Chondrocyte (in vitro differentiated cells): ENCODE results near the gene FKBP8. TPM values are rescaled to one million over a fixed set of nuclear protein-coding genes. Genes with fewer than 3 reads are reported as not detected.
"Not testable (repeated sequence)": the region's sequence is repeated elsewhere in the genome, so short reads cannot be mapped to it uniquely, and the experiment has no call there.

ENCODE experiments used
- DNase-seq: peaks from one replicate; pipeline ENCODE4 v3.0.0; 2021; ENCODE audit warnings: mixed read lengths, low spot score
- H3K27ac Mint-ChIP-seq: one replicate; pipeline ENCODE4 v1.8.0; 2021; ENCODE audit warnings: mild to moderate bottlenecking, moderate library complexity, mixed read lengths; ENCODE audit not compliant: unreplicated experiment
- H3K27me3 Mint-ChIP-seq: 2 replicates; pipeline ENCODE4 v1.8.0; 2021; ENCODE audit warnings: low read depth, mixed read lengths
- H3K36me3 Mint-ChIP-seq: 2 replicates; pipeline ENCODE4 v1.8.0; 2021; ENCODE audit warnings: low read depth, mixed read lengths
- H3K4me1 Mint-ChIP-seq: 2 replicates; pipeline ENCODE4 v1.8.0; 2021; ENCODE audit warnings: low read depth, mild to moderate bottlenecking, mixed read lengths
- H3K4me3 Mint-ChIP-seq: one replicate; pipeline ENCODE4 v1.8.0; 2021; ENCODE audit warnings: mild to moderate bottlenecking, moderate library complexity, mixed read lengths; ENCODE audit not compliant: unreplicated experiment
- H3K9me3 Mint-ChIP-seq: 2 replicates; pipeline ENCODE4 v1.8.0; 2021; ENCODE audit warnings: low read depth, mixed read lengths
- long read RNA-seq: library from polyadenylated mRNA; stranded (forward); transcript quantifications from one replicate; pipeline ENCODE4 v2.0.0, GENCODE V29; 2021
- total RNA-seq: library from RNA; stranded (reverse); gene quantifications from 3 replicates; pipeline ENCODE4 v1.2.1, GENCODE V29; 2021
- TF ChIP-seq, protein P1 (sequence below): fragments of 200-600 bp; sonication (generic); IDR thresholded peaks from 2 replicates; pipeline ENCODE4 v1.5.0; 2021; ENCODE audit warnings: antibody characterized with exemption, mild to moderate bottlenecking, moderate library complexity

FKBP8 gene
- total RNA-seq: 168 to 192 TPM (median 190 TPM) in 3 replicates
- long read RNA-seq, transcript FKBP8-209 (9 exons, 1,781 nt): minor isoform, 7 of 438 reads
- long read RNA-seq, transcript FKBP8-213 (9 exons, 1,849 nt): major isoform, 265 of 438 reads
- long read RNA-seq, transcript FKBP8-201 (9 exons, 1,710 nt): minor isoform, 117 of 438 reads
- long read RNA-seq, partial matches to known transcripts: 19 of 438 reads
- long read RNA-seq, other reads (novel, unspliced or antisense): 28 of 438 reads

DNA sequence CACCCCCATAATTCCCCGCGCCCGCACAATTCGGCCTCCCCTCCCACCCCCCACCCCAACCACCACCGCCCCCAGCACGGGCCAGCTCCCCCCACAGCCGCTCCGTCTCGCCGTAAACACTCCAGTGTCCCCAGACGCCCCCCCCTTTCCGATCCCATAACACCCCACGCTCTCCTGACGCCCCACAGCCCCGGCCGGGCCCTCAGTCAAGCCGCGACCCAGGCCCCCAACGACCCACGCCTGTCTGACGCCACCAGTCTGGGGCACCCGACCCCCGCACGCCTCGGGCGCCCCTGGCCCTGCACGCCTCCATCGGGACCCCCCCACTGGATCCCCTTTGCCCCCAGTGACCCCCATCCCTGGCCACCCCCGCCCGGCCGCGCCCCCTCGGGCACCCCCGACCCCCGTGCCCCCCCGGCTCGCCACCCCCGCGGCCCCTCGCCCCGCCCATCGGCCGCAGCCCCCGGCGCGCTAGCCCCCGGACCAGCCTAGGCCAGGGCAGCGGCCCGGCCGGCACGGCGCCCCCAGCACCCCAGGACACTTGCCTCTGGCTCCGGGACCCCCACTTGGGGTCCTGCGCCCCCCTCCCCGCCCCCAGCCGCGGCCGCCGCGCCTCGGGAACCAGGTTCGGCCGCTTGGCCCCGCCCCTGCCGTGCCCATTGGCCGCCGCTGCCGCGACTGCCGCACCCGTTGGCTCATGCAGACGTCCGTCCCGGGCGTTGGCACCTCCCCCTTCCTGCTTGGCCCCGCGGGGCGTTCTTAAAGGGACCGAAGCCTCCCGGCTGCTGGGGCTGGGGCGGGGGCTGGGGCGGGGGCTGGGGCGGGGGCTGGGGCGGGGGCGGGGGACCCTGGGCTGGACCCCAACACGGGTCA is at the start of gene FKBP8:
FKBP8 (minus strand) TSS at position 633 of the 873 bp plus-strand sequence. CDS start 1,603 bp downstream, outside the sequence.
- peak; percentile 96 for DNase-seq

DNA sequence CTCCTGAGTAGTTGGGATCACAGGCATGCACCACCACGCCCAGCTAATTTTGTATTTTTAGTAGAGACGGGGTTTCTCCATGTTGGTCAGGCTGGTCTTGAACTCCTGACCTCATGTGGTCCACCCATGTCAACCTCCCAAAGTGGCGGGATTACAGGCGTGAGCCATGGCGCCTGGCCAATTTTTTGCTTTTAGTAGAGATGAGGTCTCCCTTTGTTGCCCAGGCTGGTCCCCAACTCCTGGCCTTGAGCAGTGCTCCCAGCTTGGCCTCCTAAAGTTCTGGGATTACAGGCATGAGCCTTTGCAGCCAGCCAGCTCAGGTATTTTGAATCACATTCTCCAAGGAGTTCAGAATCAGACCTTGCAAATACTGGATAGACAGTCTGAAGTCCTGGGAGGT is 49.4 kb upstream of the FKBP8 start:
- not testable (repeated sequence) for H3K9me3 Mint-ChIP-seq, H3K4me3 Mint-ChIP-seq, H3K36me3 Mint-ChIP-seq, DNase-seq, H3K27me3 Mint-ChIP-seq, H3K27ac Mint-ChIP-seq
- H3K4me1 Mint-ChIP-seq: peaks cover 19% of the 10 kb centered on the region

More for the DNA sequence above, at the start of gene FKBP8:
- Mint-ChIP-seq H3K27me3 (no peaks in the 10 kb centered on the region), H3K36me3 (peaks cover 4% of the 10 kb centered on the region), H3K4me3 (peak within 1 kb of the TSS; percentile 84), H3K9me3 (no peaks in the 10 kb centered on the region), H3K4me1 (peaks cover 16% of the 10 kb centered on the region), H3K27ac (peak within 1 kb of the TSS; percentile 77)
- TF ChIP-seq, protein P1, sequence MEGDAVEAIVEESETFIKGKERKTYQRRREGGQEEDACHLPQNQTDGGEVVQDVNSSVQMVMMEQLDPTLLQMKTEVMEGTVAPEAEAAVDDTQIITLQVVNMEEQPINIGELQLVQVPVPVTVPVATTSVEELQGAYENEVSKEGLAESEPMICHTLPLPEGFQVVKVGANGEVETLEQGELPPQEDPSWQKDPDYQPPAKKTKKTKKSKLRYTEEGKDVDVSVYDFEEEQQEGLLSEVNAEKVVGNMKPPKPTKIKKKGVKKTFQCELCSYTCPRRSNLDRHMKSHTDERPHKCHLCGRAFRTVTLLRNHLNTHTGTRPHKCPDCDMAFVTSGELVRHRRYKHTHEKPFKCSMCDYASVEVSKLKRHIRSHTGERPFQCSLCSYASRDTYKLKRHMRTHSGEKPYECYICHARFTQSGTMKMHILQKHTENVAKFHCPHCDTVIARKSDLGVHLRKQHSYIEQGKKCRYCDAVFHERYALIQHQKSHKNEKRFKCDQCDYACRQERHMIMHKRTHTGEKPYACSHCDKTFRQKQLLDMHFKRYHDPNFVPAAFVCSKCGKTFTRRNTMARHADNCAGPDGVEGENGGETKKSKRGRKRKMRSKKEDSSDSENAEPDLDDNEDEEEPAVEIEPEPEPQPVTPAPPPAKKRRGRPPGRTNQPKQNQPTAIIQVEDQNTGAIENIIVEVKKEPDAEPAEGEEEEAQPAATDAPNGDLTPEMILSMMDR: no peak

DNA sequence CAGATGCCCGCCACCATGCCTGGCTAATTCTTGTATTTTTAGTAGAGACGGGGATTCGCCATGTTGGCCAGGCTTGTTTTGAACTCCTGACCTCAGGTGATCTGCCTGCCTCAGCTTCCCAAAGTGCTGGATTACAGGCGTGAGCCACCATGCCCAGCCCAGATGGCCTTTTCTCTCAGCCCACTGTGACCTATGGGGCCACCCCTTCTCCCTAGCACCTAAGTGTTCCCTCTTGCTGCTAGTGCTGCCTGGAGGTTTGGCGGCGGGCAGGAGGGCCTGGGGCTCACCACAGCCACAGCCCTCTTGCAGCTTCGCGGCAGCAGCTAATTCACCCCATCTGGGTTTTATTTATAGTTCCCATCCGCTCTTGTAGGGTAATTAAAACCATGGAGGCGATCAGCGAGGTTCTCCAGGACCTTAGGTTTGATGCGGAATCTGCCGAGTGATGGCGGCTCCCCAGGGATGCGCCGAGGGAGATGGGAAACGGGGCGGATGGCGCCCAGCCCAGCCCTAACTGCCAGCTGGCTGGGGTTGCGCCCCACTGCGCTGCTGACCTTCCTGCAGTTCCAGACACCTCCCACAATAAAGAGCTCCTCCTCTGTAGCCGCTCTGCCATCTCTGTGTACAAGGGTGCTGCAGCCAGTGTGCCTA is 48.5 kb upstream of the FKBP8 start:
- Mint-ChIP-seq H3K36me3 (no peaks in the 10 kb centered on the region), H3K4me1 (peaks cover 19% of the 10 kb centered on the region), H3K9me3 (no peaks in the 10 kb centered on the region), H3K4me3 (no peak overlapping the region), H3K27ac (no peak overlapping the region), H3K27me3 (no peaks in the 10 kb centered on the region)
- no peak for DNase-seq
- TF ChIP-seq, protein P1: no peak

DNA sequence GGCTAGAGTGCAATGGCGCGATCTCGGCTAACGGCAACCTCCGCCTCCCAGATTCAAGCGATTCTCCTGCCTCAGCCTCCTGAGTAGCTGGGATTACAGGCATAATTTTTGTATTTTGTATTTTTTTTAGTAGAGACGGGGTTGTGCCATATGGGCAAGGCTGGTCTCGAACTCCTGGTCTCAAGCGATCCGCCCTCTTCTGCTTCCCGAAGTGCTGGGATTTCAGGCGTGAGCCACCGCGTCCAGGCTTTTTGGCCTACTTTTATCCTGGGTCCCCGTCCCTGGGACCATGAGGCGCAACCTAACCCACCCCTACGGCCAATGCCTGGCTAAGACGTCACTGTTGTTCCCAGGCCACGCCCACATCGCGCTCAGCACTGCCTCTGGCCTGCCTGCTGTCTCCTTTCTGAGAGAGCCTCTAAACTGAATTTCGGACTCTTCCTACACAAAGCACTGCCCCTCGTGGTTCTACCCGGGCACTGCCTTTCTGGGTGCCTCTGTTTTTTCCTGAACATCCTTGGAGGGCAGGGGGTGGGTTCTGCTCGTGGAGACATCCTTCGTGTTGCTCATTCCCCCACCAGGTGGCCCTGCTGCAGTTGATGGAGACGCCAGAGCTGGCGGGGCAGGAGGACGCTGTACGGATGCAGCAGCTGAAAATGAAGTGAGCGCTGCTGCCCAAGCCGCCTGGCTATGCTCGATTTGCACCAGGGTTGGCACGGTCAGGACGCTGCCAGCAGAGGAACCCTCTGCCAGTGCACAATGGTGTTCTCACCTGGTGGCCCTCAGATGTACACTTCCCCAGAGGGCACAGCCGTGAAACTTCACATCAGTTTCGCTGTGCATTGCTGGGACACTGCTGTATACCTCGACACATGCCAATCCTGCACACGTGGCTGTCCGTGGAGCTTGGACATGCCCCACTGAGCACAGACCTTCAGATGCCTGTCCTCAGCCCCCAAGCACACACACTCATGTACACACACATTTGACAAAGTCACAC is 47.2 kb upstream of the FKBP8 start:
- Mint-ChIP-seq H3K27me3 (no peaks in the 10 kb centered on the region), H3K9me3 (no peaks in the 10 kb centered on the region), H3K36me3 (no peaks in the 10 kb centered on the region), H3K4me3 (peak overlapping the region; percentile 80), H3K4me1 (peaks cover 19% of the 10 kb centered on the region), H3K27ac (peak overlapping the region; percentile 90)
- TF ChIP-seq, protein P1: peak; percentile 76
- DNase-seq: no peak
